Measurements from ENCODE around the gene DDX47. TPM values are rescaled to one million over a fixed set of nuclear protein-coding genes. Genes with fewer than 3 reads are reported as not detected.
A peak's percentile ranks its signal among the peaks of the same experiment; 100 is the strongest.

The DDX47 gene
- total and polyA plus RNA-seq, 4 donors: 28.2 to 79.2 (median 40.4) TPM

DNA sequence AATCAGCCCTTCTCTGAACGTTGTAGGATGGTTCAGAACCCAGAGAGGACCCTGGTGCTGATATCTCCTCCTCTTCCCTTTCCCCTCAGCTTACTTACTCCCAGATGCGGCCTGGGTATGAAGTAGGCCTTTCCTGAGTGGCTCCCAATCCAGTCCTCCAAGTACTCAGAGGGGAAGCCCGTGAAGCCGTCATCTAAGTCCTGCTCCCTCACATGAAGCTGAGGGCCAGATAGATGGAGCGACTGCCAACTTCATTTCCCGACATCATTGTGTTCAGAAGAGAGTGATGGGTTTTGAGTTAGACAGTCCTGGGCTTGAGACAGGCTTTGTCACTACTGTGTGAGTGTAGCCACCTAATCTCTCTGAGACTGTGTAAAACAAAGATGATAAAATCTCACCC, 25.0 kb upstream of the DDX47 start:
- DNase-seq (peak in 1 of 3 donors; percentile 23), ATAC-seq (ENCODE audit: insufficient read depth, low FRiP score) (no peak)
- Histone ChIP-seq H3K9ac (ENCODE audit: insufficient read depth in 1 of 2, low read length in 2 of 2) (no peak overlapping the region), H3K27ac (ENCODE audit: low read depth in 1 of 2, low read length in 1 of 2) (peak overlapping the region in 1 of 2 donors; percentile 99), H3K36me3 (ENCODE audit: control insufficient read depth in 4 of 4, insufficient read depth in 4 of 4, low read length in 4 of 4) (no peaks in the 10 kb centered on the region), H3K9me3 (ENCODE audit: control insufficient read depth in 4 of 4, insufficient read depth in 3 of 4, low read length in 3 of 4) (no peaks in the 10 kb centered on the region), H3K4me1 (ENCODE audit: control insufficient read depth in 5 of 5, insufficient read depth in 5 of 5, low read length in 5 of 5) (peaks cover 3 to 22% (median 10%) of the 10 kb centered on the region in 5 donors), H3K4me3 (no peak overlapping the region), H3K27me3 (ENCODE audit: control insufficient read depth in 3 of 3, insufficient read depth in 3 of 3, low read length in 2 of 3) (no peaks in the 10 kb centered on the region)
- TF ChIP-seq, protein P1, sequence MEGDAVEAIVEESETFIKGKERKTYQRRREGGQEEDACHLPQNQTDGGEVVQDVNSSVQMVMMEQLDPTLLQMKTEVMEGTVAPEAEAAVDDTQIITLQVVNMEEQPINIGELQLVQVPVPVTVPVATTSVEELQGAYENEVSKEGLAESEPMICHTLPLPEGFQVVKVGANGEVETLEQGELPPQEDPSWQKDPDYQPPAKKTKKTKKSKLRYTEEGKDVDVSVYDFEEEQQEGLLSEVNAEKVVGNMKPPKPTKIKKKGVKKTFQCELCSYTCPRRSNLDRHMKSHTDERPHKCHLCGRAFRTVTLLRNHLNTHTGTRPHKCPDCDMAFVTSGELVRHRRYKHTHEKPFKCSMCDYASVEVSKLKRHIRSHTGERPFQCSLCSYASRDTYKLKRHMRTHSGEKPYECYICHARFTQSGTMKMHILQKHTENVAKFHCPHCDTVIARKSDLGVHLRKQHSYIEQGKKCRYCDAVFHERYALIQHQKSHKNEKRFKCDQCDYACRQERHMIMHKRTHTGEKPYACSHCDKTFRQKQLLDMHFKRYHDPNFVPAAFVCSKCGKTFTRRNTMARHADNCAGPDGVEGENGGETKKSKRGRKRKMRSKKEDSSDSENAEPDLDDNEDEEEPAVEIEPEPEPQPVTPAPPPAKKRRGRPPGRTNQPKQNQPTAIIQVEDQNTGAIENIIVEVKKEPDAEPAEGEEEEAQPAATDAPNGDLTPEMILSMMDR (IDR thresholded peaks at IDR 0.05; ENCODE audit: control extremely low read depth, extremely low read depth): no peak
- 60 to 73% methylated on average over 6 of the region's 6 CpGs for WGBS, 2 donors

DNA sequence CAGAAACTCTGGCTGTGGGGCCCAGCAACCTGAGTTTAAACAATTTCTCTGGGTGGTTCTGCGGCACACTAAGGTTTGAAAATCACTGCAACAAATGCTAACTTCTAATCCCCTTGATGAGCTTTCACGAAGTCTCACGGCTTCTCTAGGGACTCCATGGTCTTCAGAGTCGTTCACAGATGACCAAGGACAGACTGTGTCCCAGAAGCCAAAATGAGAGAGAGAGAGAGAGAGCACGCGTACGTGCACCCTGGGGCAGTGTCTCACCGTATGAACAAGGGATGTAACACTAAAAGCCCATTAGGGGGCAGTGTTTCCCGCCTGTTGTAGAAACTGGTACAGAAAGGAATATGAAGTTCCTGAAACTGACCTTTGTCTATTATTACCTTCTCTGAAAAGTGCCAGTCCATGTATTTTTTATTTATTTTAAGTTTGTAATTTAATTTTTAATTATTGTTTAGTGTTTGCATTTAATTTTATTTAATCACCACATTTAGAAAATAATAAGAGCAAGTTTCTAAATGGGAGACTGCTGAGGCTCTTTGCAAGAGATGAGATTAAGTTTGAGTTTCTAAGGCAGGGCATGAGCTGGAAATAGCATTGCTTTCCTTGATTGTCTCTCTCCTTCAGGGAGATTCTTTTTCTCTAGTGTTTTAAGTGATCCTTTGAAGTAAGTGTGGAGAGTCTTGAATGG, 24.3 kb upstream of the DDX47 start:
- Histone ChIP-seq H3K27me3 (ENCODE audit: control insufficient read depth in 3 of 3, insufficient read depth in 3 of 3, low read length in 2 of 3) (no peaks in the 10 kb centered on the region), H3K4me1 (ENCODE audit: control insufficient read depth in 5 of 5, insufficient read depth in 5 of 5, low read length in 5 of 5) (peaks cover 3 to 22% (median 10%) of the 10 kb centered on the region in 5 donors), H3K9ac (ENCODE audit: insufficient read depth in 1 of 2, low read length in 2 of 2) (no peak overlapping the region), H3K9me3 (ENCODE audit: control insufficient read depth in 4 of 4, insufficient read depth in 3 of 4, low read length in 3 of 4) (no peaks in the 10 kb centered on the region), H3K4me3 (no peak overlapping the region), H3K36me3 (ENCODE audit: control insufficient read depth in 4 of 4, insufficient read depth in 4 of 4, low read length in 4 of 4) (no peaks in the 10 kb centered on the region), H3K27ac (ENCODE audit: low read depth in 1 of 2, low read length in 1 of 2) (peak overlapping the region; percentile 20 to 67)
- TF ChIP-seq, protein P1 (IDR thresholded peaks at IDR 0.05; ENCODE audit: control extremely low read depth, extremely low read depth): peak; percentile 65
- ATAC-seq (ENCODE audit: insufficient read depth, low FRiP score): peak; percentile 49
- peak; percentile 56 to 83 (median 78) for DNase-seq
- 16 to 17% methylated on average over 9 of the region's 9 CpGs for WGBS, 2 donors

DNA sequence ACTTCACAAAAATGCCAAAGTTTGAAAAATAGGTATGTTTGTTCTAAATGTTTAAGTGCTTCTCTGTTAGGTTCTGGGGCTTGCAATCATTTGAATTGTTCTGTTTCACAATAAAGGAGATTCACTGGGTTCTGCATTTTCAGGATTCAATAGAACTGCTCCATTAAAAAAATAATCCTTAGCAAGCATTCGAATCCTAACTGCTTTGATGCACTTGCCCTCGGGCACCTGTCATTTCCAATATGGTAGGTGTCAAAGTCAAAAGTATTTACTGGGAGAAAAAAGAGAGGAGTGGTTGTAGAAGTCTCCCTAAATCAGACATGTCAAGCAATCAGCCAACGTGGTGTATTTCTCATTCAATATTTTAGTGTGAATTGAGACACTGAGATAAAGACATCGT, 22.2 kb upstream of the DDX47 start:
- Histone ChIP-seq H3K9me3 (ENCODE audit: control insufficient read depth in 4 of 4, insufficient read depth in 3 of 4, low read length in 3 of 4) (no peaks in the 10 kb centered on the region), H3K4me3 (no peak overlapping the region), H3K36me3 (ENCODE audit: control insufficient read depth in 4 of 4, insufficient read depth in 4 of 4, low read length in 4 of 4) (no peaks in the 10 kb centered on the region), H3K4me1 (ENCODE audit: control insufficient read depth in 5 of 5, insufficient read depth in 5 of 5, low read length in 5 of 5) (peaks cover 0 to 17% (median 10%) of the 10 kb centered on the region in 5 donors), H3K27ac (ENCODE audit: low read depth in 1 of 2, low read length in 1 of 2) (no peak overlapping the region), H3K9ac (ENCODE audit: insufficient read depth in 1 of 2, low read length in 2 of 2) (no peak overlapping the region), H3K27me3 (ENCODE audit: control insufficient read depth in 3 of 3, insufficient read depth in 3 of 3, low read length in 2 of 3) (no peaks in the 10 kb centered on the region)
- ATAC-seq (ENCODE audit: insufficient read depth, low FRiP score) (no peak), DNase-seq (no peak)
- TF ChIP-seq, protein P1 (IDR thresholded peaks at IDR 0.05; ENCODE audit: control extremely low read depth, extremely low read depth): no peak
- WGBS, 2 donors: 72 to 83% methylated on average over 4 of the region's 4 CpGs
